Right lobe of liver (tissue), 6 donors: ENCODE results near the gene ZMYND8. TPM values are rescaled to one million over a fixed set of nuclear protein-coding genes. Genes with fewer than 3 reads are reported as not detected.
A peak's percentile ranks its signal among the peaks of the same experiment; 100 is the strongest.

ENCODE experiments used
- ATAC-seq, 4 donors: fragments of 200-7000 bp; cut with Tn5 transposase; one replicate each; pipeline ENCODE4 v1.9.1; 2020; ENCODE audit warnings: mild to moderate bottlenecking in 4 of 4, moderate library complexity in 4 of 4
- DNase-seq, 3 donors: peaks; one replicate each; pipeline ENCODE4 v3.0.0-alpha.2; 2020
- H3K27ac ChIP-seq, 3 donors: fragments of 200-600 bp; one replicate each; pipeline ENCODE4 v1.8.0; 2022
- H3K27me3 ChIP-seq, 2 donors: fragments of 200-600 bp; one replicate each; pipeline ENCODE4 v1.8.0; 2022
- H3K36me3 ChIP-seq, 4 donors: fragments of 200-600 bp; sonication (generic) in 1 of 4; one replicate each; pipeline versions ENCODE4 v1.5.1 to v1.8.0; 2017 to 2022; ENCODE audit warnings: control low read depth in 1 of 4
- H3K4me1 ChIP-seq, 4 donors: fragments of 200-600 bp; sonication (generic) in 1 of 4; one replicate each; pipeline versions ENCODE4 v1.5.1 to v1.8.0; 2017 to 2022; ENCODE audit warnings: control low read depth in 1 of 4
- H3K4me3 ChIP-seq, 3 donors: fragments of 200-600 bp; one replicate each; pipeline ENCODE4 v1.8.0; 2022
- H3K9me3 ChIP-seq, 4 donors: fragments of 200-600 bp; sonication (generic) in 1 of 4; one replicate each; pipeline versions ENCODE4 v1.5.1 to v1.8.0; 2017 to 2022; ENCODE audit warnings: control low read depth in 1 of 4
- POLR2A ChIP-seq: fragments of 450-650 bp; IDR thresholded peaks from one replicate; pipeline ENCODE4 v1.6.1; 2017; ENCODE audit warnings: antibody characterized with exemption, mild to moderate bottlenecking
- WGBS: methylation state at CpG from one replicate; pipeline ENCODE4 v1.1.6; 2018; ENCODE audit warnings: low coverage, low lambda C conversion rate; ENCODE audit not compliant: insufficient coverage; ENCODE audit errors: missing lambda C conversion rate; 5-methylcytosine and 5-hydroxymethylcytosine counted together
- intact Hi-C, 2 donors: fragments of 100-400 bp; cut with DNase I; formaldehyde crosslinking; loops; one replicate each; pipeline versions ENCODE4 v1.11.2 to v1.14.1; 2022
- total RNA-seq, 6 experiments: library from RNA; depleted of rRNA in 2 of 6; stranded (reverse); fragments of >200 nt in 2 of 6; fragmentation: NEBNext Ultra II Directional in 3 of 6; extraction: Animal tissue kit (Norgen Biotek cat#: 25700) in 3 of 6; gene quantifications; one replicate each; pipeline versions ENCODE4 v1.1.0 to v1.2.4, GENCODE V29; 2016 to 2023
- TF ChIP-seq, protein P1 (sequence below), 4 donors: fragments of 200-600 bp in 3 of 4; fragments of 450-650 bp in 1 of 4; IDR thresholded peaks; one replicate each; pipeline versions ENCODE4 v1.5.1 to v1.8.0; 2016 to 2022; ENCODE audit warnings: antibody characterized with exemption in 4 of 4, mild to moderate bottlenecking in 2 of 4
- donor health status: DM: no; HTN: yes; CAD: no.
- donor health status: DM: no; HTN: no; CAD: no.
- donor health status: DM: no; HTN: no; CAD: no.
- donor health status: DM: no; HTN: yes; CAD: no.
- donor health status: DM: no; HTN: yes; CAD: no.

Gene ZMYND8
- total RNA-seq, 6 experiments from 2014 or later, result 7.8 to 25.7 (median 13.8) TPM

GRCh38 chr20:47217482-47218446 lies 138.7 kb downstream of the ZMYND8 start:
- H3K27me3 ChIP-seq, result no peaks in the 10 kb centered on the region
- H3K36me3 ChIP-seq, result peaks cover 0 to 11% (median 2%) of the 10 kb centered on the region in 4 donors
- intact Hi-C loops, result no loop called here
- no peaks in the 10 kb centered on the region for H3K9me3 ChIP-seq
- TF ChIP-seq, protein P1, sequence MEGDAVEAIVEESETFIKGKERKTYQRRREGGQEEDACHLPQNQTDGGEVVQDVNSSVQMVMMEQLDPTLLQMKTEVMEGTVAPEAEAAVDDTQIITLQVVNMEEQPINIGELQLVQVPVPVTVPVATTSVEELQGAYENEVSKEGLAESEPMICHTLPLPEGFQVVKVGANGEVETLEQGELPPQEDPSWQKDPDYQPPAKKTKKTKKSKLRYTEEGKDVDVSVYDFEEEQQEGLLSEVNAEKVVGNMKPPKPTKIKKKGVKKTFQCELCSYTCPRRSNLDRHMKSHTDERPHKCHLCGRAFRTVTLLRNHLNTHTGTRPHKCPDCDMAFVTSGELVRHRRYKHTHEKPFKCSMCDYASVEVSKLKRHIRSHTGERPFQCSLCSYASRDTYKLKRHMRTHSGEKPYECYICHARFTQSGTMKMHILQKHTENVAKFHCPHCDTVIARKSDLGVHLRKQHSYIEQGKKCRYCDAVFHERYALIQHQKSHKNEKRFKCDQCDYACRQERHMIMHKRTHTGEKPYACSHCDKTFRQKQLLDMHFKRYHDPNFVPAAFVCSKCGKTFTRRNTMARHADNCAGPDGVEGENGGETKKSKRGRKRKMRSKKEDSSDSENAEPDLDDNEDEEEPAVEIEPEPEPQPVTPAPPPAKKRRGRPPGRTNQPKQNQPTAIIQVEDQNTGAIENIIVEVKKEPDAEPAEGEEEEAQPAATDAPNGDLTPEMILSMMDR (IDR thresholded peaks at IDR 0.05), result no peak
- no peak for TF ChIP-seq POLR2A
- peak; percentile 83 to 90 (median 88) for ATAC-seq
- H3K27ac ChIP-seq, result peak overlapping the region in 2 of 3 donors; percentile 34 to 36
- WGBS, result 55% methylated on average over 9 of the region's 12 CpGs
- peaks cover 0 to 18% (median 9%) of the 10 kb centered on the region in 4 donors for H3K4me1 ChIP-seq
- peak in 1 of 3 donors; percentile 60 for DNase-seq
- no peak overlapping the region for H3K4me3 ChIP-seq

- TF ChIP-seq POLR2A, result no peak
- TF ChIP-seq, protein P1 (IDR thresholded peaks at IDR 0.05), result no peak
- ATAC-seq (peak; percentile 67 to 86 (median 77)), DNase-seq (peak in 1 of 3 donors; percentile 87)
- Histone ChIP-seq H3K36me3 (peaks cover 0 to 11% (median 3%) of the 10 kb centered on the region in 4 donors), H3K27ac (peak overlapping the region in 1 of 3 donors; percentile 34), H3K9me3 (no peaks in the 10 kb centered on the region), H3K4me3 (no peak overlapping the region), H3K4me1 (peaks cover 0 to 18% (median 9%) of the 10 kb centered on the region in 4 donors), H3K27me3 (no peaks in the 10 kb centered on the region)
- intact Hi-C loops, result no loop called here
- 57% methylated on average over 7 of the region's 7 CpGs for WGBS
Measured at GRCh38 chr20:47216819-47217410, 139.6 kb downstream of the ZMYND8 start.

GRCh38 chr20:47215653-47216397 lies 140.7 kb downstream of the ZMYND8 start:
- Histone ChIP-seq H3K4me1 (peaks cover 0 to 18% (median 9%) of the 10 kb centered on the region in 4 donors), H3K27me3 (no peaks in the 10 kb centered on the region), H3K27ac (no peak overlapping the region), H3K36me3 (peaks cover 0 to 9% (median 3%) of the 10 kb centered on the region in 4 donors), H3K9me3 (no peaks in the 10 kb centered on the region), H3K4me3 (no peak overlapping the region)
- DNase-seq (no peak), ATAC-seq (no peak)
- intact Hi-C loops, result no loop called here
- TF ChIP-seq, protein P1 (IDR thresholded peaks at IDR 0.05), result no peak
- TF ChIP-seq POLR2A, result no peak
- 92% methylated on average over 9 of the region's 10 CpGs for WGBS

DNA sequence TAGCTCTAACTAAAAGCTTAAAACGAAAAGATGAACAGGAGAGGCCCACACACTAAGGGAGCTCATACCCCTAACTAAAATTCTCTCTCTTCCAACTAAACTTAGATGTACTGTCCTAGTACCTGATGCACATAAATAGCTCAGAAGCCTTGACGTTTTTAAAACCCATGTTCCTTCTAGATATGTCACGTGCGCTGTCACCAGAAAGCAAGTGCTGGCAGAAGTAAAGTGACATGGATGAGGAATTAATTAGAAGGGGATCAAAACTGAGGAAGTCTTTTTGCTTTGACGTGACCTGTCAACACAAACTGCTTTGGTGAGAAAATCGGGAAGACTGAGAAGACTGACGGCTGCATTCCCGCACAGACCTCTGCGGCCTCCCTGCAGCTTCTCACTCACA lies 142.5 kb downstream of the ZMYND8 start:
- H3K36me3 ChIP-seq, result peaks cover 0 to 20% (median 11%) of the 10 kb centered on the region in 4 donors
- 93% methylated on average over 9 of the region's 9 CpGs for WGBS

More for the DNA sequence above, 142.5 kb downstream of the ZMYND8 start:
- Histone ChIP-seq H3K4me1 (peaks cover 0 to 18% (median 9%) of the 10 kb centered on the region in 4 donors), H3K4me3 (no peak overlapping the region), H3K27ac (no peak overlapping the region), H3K9me3 (no peaks in the 10 kb centered on the region), H3K27me3 (no peaks in the 10 kb centered on the region)
- intact Hi-C loops, result no loop called here
- no peak for DNase-seq
- no peak for ATAC-seq
- TF ChIP-seq POLR2A, result no peak
- TF ChIP-seq, protein P1 (IDR thresholded peaks at IDR 0.05), result no peak
